ENCODE results near the gene SFI1. TPM values are rescaled to one million over a fixed set of nuclear protein-coding genes. Genes with fewer than 3 reads are reported as not detected.
"Not testable (repeated sequence)": the region's sequence is repeated elsewhere in the genome, so short reads cannot be mapped to it uniquely, and the experiment has no call there.

SFI1 gene
- total RNA-seq, 1 donor from 2014 or later = 406 TPM

- Mint-ChIP-seq H3K27ac (peak overlapping the region; percentile 90), H3K36me3 (ENCODE audit: low read depth) (peaks cover 62% of the 10 kb centered on the region), H3K27me3 (ENCODE audit: insufficient read depth) (no peaks in the 10 kb centered on the region), H3K4me1 (ENCODE audit: low read depth) (peaks cover 52% of the 10 kb centered on the region), H3K9me3 (no peaks in the 10 kb centered on the region), H3K4me3 (peak overlapping the region; percentile 31)
- no peak for DNase-seq (ENCODE audit: low spot score)
- intact Hi-C loops (cut with micrococcal nuclease) = no loop called here
These were observed 90.0 kb downstream of the SFI1 start for GRCh38 chr22:31586137-31586920.

- no peak for DNase-seq (ENCODE audit: low spot score)
- Mint-ChIP-seq H3K9me3 (no peaks in the 10 kb centered on the region), H3K4me3 (no peak overlapping the region), H3K27me3 (ENCODE audit: insufficient read depth) (no peaks in the 10 kb centered on the region), H3K36me3 (ENCODE audit: low read depth) (peaks cover 48% of the 10 kb centered on the region), H3K27ac (peak overlapping the region; percentile 29), H3K4me1 (ENCODE audit: low read depth) (peaks cover 30% of the 10 kb centered on the region)
- intact Hi-C loops (cut with micrococcal nuclease) = no loop called here
These were observed 92.8 kb downstream of the SFI1 start for GRCh38 chr22:31588970-31589675.

- H3K9me3 Mint-ChIP-seq; DNase-seq (ENCODE audit: low spot score); H3K27ac Mint-ChIP-seq; H3K4me3 Mint-ChIP-seq; H3K27me3 Mint-ChIP-seq (ENCODE audit: insufficient read depth); intact Hi-C loops (cut with micrococcal nuclease): not testable (repeated sequence)
- Mint-ChIP-seq H3K4me1 (ENCODE audit: low read depth) (peaks cover 19% of the 10 kb centered on the region), H3K36me3 (ENCODE audit: low read depth) (peaks cover 41% of the 10 kb centered on the region)
These were observed 93.8 kb downstream of the SFI1 start for GRCh38 chr22:31590161-31590560.

GRCh38 chr22:31595271-31595670 is 98.9 kb downstream of the SFI1 start:
- Mint-ChIP-seq H3K27me3 (ENCODE audit: insufficient read depth) (no peaks in the 10 kb centered on the region), H3K9me3 (no peaks in the 10 kb centered on the region), H3K4me1 (ENCODE audit: low read depth) (peaks cover 6% of the 10 kb centered on the region), H3K4me3 (no peak overlapping the region), H3K27ac (peak overlapping the region; percentile 67), H3K36me3 (ENCODE audit: low read depth) (peaks cover 15% of the 10 kb centered on the region)
- intact Hi-C loops (cut with micrococcal nuclease) = no loop called here
- no peak for DNase-seq (ENCODE audit: low spot score)

GRCh38 chr22:31602259-31602952 is 106.1 kb downstream of the SFI1 start:
- peaks cover 45% of the 10 kb centered on the region for H3K36me3 Mint-ChIP-seq (ENCODE audit: low read depth)
- H3K4me1 Mint-ChIP-seq (ENCODE audit: low read depth) = no peaks in the 10 kb centered on the region
- intact Hi-C loops (cut with micrococcal nuclease) = loop anchor here (5.0 kb wide), 1 partner anchor 45 kb away; no protein-coding TSS in a partner anchor
- H3K9me3 Mint-ChIP-seq = no peaks in the 10 kb centered on the region
- no peak overlapping the region for H3K27ac Mint-ChIP-seq
- H3K4me3 Mint-ChIP-seq = no peak overlapping the region
- H3K27me3 Mint-ChIP-seq (ENCODE audit: insufficient read depth) = no peaks in the 10 kb centered on the region
- no peak for DNase-seq (ENCODE audit: low spot score)

GRCh38 chr22:31603081-31603525 is 106.8 kb downstream of the SFI1 start:
- no peaks in the 10 kb centered on the region for H3K4me1 Mint-ChIP-seq (ENCODE audit: low read depth)
- no peaks in the 10 kb centered on the region for H3K9me3 Mint-ChIP-seq
- intact Hi-C loops (cut with micrococcal nuclease) = loop anchor here (5.0 kb wide), 1 partner anchor 46 kb away; no protein-coding TSS in a partner anchor
- DNase-seq (ENCODE audit: low spot score) = no peak
- peaks cover 45% of the 10 kb centered on the region for H3K36me3 Mint-ChIP-seq (ENCODE audit: low read depth)
- H3K4me3 Mint-ChIP-seq = no peak overlapping the region
- H3K27me3 Mint-ChIP-seq (ENCODE audit: insufficient read depth) = no peaks in the 10 kb centered on the region
- no peak overlapping the region for H3K27ac Mint-ChIP-seq

- intact Hi-C loops (cut with micrococcal nuclease) = loop anchor here (5.0 kb wide), 1 partner anchor 46 kb away; no protein-coding TSS in a partner anchor
- no peak for DNase-seq (ENCODE audit: low spot score)
- Mint-ChIP-seq H3K27ac (no peak overlapping the region), H3K36me3 (ENCODE audit: low read depth) (peaks cover 48% of the 10 kb centered on the region), H3K27me3 (ENCODE audit: insufficient read depth) (no peaks in the 10 kb centered on the region), H3K4me3 (no peak overlapping the region), H3K4me1 (ENCODE audit: low read depth) (no peaks in the 10 kb centered on the region), H3K9me3 (no peaks in the 10 kb centered on the region)
These were observed 107.2 kb downstream of the SFI1 start for GRCh38 chr22:31603574-31603973.

GRCh38 chr22:31604137-31604705 is 107.9 kb downstream of the SFI1 start:
- Mint-ChIP-seq H3K9me3 (no peaks in the 10 kb centered on the region), H3K4me3 (no peak overlapping the region), H3K36me3 (ENCODE audit: low read depth) (peaks cover 48% of the 10 kb centered on the region), H3K27me3 (ENCODE audit: insufficient read depth) (no peaks in the 10 kb centered on the region), H3K4me1 (ENCODE audit: low read depth) (no peaks in the 10 kb centered on the region), H3K27ac (no peak overlapping the region)
- intact Hi-C loops (cut with micrococcal nuclease) = loop anchor here (5.0 kb wide), 1 partner anchor 47 kb away; no protein-coding TSS in a partner anchor
- DNase-seq (ENCODE audit: low spot score) = no peak

- H3K4me1 Mint-ChIP-seq (ENCODE audit: low read depth) = no peaks in the 10 kb centered on the region
- H3K9me3 Mint-ChIP-seq = no peaks in the 10 kb centered on the region
- H3K27me3 Mint-ChIP-seq (ENCODE audit: insufficient read depth) = no peaks in the 10 kb centered on the region
- H3K27ac Mint-ChIP-seq = peak overlapping the region; percentile 57
- DNase-seq (ENCODE audit: low spot score) = no peak
- intact Hi-C loops (cut with micrococcal nuclease) = loop anchor here (5.0 kb wide), 1 partner anchor 48 kb away; no protein-coding TSS in a partner anchor
- no peak overlapping the region for H3K4me3 Mint-ChIP-seq
- H3K36me3 Mint-ChIP-seq (ENCODE audit: low read depth) = peaks cover 50% of the 10 kb centered on the region
These were observed 108.7 kb downstream of the SFI1 start for GRCh38 chr22:31604746-31605705.

- no peak for DNase-seq (ENCODE audit: low spot score)
- intact Hi-C loops (cut with micrococcal nuclease) = no loop called here
- Mint-ChIP-seq H3K4me3 (no peak overlapping the region), H3K9me3 (no peaks in the 10 kb centered on the region), H3K4me1 (ENCODE audit: low read depth) (no peaks in the 10 kb centered on the region), H3K27ac (peak overlapping the region; percentile 34), H3K27me3 (ENCODE audit: insufficient read depth) (no peaks in the 10 kb centered on the region), H3K36me3 (ENCODE audit: low read depth) (peaks cover 45% of the 10 kb centered on the region)
These were observed 109.7 kb downstream of the SFI1 start for GRCh38 chr22:31605851-31606585.

GRCh38 chr22:31607696-31608095 is 111.4 kb downstream of the SFI1 start:
- Mint-ChIP-seq H3K27me3 (ENCODE audit: insufficient read depth) (no peaks in the 10 kb centered on the region), H3K27ac (no peak overlapping the region), H3K4me3 (no peak overlapping the region), H3K4me1 (ENCODE audit: low read depth) (no peaks in the 10 kb centered on the region), H3K36me3 (ENCODE audit: low read depth) (peaks cover 39% of the 10 kb centered on the region), H3K9me3 (no peaks in the 10 kb centered on the region)
- intact Hi-C loops (cut with micrococcal nuclease) = no loop called here
- no peak for DNase-seq (ENCODE audit: low spot score)

All from activated T-helper 1 cell treated with anti-CD3 and anti-CD28 coated beads, Interleukin-12 subunit alpha, Interleukin-12 subunit beta, Interleukin-2, Interleukin-4 antibody, amounts not matched to agents 30 ng/mL and 10 ng/mL and 1 ng/mL, durations not matched to agents 14 hours and 24 hours and 36 hours (primary cell).